ENCODE measurements around the gene VKORC1.

VKORC1 gene

DNA sequence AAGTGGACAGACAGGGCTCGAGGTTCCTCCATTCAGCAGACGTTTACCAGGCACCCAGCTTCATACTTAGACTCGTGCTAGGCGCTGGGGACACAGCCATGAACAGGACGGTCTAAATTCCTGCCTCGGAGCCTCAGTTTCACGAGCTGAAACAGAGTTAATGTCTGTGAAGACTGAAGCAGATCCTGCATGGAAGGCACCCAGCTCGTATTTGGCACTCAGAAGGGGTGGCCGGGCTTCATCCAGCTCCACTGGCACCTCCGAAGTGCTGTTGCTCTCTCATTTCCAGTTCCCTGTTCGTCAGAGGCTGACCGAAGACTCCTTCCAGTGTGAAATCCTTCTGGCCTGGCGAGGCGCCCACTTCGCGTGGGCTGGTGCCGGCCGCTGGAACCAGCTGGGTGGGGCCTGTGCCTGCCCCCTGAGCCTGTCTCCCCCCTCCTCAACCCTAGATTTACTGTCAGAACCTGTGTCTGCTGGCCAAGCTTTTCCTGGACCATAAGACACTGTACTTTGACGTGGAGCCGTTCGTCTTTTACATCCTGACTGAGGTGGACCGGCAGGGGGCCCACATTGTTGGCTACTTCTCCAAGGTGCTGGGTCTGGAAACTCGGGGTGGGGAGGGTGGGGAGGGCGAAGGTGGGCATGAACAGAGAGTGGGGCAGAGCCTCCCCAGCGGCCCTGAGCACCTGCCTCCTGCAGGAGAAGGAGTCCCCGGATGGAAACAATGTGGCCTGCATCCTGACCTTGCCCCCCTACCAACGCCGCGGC, 35.2 kb upstream of the VKORC1 start:
- no peak for DNase-seq

DNA sequence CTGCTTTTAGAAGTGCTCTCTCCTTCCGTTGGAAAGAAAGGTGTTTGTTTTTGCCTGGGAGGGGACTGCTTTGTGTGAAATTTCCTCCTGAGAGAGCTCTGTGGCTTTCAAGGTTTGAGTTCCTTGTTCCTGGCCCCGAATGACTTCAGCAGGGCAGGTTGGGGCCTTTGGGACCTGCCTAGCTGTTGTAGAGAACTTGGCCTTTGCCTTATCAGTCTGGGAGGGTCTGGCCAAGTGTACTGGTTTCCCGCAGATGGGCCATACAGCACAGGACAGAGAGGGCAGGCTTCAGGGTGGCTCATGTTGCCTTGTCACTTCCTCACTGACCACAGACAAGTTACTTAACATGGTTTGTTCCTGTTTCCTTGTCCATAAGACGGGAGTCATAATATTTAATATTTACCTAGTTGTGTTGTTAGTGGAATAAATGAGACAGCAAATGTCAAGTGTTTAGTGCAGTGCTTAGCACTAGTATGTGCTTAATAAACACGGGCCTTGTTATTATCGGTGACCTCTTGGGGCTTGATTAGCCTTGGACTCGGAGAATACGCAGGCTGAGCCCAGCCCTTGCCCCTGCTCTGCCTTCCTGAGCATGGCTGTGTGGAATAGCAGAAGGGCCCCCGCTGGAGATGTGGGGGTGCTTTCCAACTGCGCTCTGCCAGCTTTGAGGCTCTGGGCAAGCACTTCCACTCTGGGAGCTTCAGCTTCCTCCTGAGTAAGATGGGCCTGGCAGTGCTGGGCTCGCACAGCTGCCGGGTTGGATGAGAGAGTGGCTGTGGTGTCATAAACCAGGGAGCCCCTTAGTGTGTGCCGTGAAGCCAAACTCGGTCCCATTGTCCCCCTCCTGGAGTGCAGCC, 34.3 kb upstream of the VKORC1 start:
- DNase-seq, result peak; percentile 58 to 67

DNA sequence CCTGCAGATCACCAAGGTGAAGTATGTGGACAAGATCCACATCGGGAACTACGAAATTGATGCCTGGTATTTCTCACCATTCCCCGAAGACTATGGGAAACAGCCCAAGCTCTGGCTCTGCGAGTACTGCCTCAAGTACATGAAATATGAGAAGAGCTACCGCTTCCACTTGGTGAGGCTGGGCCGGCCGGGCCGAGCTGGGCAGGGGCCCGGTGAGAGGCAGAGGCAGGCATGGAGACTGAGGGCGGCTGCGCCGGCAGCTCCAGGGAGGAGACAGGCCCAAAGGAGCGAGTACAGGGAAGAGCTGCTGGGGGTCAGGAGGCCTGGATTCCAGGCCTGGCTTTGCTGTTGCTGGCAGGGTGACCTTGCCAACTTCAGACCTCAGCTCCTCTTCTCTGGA, 32.6 kb upstream of the VKORC1 start:
- DNase-seq, result no peak

DNA sequence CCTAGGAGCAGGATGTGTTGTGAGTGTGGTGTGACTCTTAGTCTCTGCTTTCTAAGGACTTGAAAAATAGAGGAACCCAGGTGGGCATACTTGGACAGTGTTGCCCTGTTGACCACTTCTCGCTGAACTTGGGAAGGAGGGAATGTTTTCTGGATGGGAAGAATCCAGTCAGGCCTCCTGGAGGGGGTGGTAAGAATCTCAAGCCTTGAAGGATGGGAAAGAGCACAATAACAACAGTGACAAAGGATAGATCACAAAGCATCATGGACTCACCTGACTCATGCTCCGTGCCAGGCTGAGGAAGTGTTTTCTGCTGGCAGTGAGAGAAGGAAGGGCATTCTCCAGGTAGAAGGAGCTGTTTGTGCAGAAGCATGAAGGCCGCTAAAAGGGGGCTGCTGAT, 31.2 kb upstream of the VKORC1 start:
- no peak for DNase-seq

DNA sequence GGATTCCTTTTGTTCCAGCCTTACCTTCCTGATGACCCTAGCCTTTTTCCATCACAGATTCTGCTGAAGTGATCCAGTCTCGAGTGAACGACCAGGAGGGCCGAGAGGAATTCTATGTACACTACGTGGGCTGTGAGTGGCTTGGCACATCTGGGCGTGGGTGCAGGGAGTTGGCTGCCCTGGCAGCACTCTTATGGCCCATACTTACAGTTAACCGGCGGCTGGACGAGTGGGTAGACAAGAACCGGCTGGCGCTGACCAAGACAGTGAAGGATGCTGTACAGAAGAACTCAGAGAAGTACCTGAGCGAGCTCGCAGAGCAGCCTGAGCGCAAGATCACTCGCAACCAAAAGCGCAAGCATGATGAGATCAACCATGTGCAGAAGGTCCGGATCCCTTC, 25.5 kb upstream of the VKORC1 start:
- DNase-seq, result no peak

DNA sequence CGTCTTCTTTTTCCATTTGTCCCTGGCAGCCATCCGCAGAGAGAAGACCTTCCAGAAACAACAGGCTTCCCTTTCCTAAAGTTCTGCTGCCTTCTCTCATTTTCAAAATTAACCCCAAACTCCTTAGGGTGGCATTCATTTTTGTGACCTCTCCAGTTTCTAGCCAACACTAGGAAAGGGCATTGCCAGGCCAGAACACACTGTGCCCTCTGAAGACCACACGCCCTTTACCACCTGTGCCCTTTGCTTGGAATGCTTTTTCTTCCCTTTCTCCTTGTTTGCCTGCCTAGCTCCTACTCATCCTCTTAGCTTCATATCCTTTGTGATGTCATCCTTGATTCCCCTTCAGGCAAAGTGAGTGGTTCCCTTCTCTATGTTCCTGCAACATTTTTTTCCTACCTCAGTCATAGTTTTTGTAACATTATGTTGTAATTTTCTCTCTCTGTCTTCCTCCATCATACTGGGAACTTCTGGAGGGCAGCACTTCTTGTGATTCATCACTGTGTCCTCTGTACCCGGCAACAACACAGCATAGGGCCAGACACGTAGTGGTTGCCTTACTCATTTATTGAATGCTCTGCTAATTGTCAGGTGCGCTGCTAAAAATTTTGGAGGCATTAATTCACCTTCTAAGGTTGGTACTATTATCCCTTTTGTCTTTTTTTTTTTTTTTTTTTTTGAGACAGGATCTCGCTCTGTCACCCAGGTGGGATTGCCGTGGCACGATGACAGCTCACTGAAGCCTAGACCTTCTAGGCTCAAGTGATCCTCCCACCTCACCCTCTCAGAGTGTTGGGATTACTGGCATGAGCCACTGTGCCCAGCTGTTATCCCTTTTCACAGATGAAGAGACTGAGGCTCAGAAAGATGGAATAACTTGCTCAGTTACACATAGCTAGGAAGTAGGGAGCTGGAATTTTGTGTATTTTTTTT, 23.9 kb upstream of the VKORC1 start:
- DNase-seq, result no peak

DNA sequence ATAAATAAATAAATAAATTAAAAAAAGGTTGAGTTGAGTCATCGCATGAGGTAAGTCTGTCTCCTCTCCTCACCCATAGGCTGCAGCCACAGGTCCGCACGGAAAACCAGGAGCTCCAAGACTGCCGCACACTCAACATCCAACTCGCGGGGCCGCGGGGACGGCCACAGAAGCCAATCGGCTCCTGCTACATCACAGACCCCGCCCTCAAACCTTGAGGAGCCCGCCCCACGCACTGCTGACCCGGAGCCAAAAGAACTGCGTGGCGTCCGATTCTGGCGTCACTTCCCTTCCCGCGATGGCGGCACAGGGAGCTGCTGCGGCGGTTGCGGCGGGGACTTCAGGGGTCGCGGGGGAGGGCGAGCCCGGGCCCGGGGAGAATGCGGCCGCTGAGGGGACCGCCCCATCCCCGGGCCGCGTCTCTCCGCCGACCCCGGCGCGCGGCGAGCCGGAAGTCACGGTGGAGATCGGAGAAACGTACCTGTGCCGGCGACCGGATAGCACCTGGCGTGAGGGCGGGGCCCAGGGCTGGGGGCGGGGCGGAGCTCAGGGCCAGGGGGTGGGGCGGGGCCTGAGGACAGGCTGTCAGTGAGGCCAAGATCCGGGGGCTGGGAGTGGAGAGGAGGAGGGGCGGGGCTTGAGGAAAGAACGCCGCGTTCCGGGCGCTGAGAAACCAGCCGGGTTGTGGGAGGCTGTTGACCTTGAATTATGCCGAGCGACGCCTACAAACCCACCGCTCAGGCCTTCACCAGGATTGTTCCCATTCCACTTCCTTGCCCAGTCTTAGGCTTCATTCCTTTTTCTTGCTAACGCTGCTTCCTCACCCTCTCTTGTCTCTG, 23.0 kb upstream of the VKORC1 start, which contains the start of gene KAT8:
Gene KAT8, plus strand, starts transcription at position 281 of the 839 bp plus-strand sequence. Its CDS starts 18 bp downstream, at position 299.
- peak; percentile 86 to 90 for DNase-seq

DNA sequence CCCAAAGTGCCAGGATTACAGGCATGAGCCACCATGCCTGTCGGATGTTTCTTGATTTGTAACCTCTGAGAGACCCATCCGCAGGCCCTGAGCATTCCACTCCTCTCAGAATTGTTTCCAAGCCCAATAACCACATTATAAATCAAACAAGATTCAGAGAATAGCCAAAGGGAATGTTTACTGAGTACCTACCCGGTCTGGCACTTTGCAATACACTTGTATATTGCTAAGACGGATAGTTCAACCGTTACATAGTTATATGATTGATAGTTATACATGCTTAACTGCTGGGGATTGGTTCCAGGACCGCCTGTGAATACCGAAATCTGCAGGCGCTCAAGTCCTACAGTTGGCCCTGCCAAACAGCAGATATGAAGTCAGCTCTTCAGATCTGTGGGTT, 19.9 kb upstream of the VKORC1 start:
- no peak for DNase-seq

DNA sequence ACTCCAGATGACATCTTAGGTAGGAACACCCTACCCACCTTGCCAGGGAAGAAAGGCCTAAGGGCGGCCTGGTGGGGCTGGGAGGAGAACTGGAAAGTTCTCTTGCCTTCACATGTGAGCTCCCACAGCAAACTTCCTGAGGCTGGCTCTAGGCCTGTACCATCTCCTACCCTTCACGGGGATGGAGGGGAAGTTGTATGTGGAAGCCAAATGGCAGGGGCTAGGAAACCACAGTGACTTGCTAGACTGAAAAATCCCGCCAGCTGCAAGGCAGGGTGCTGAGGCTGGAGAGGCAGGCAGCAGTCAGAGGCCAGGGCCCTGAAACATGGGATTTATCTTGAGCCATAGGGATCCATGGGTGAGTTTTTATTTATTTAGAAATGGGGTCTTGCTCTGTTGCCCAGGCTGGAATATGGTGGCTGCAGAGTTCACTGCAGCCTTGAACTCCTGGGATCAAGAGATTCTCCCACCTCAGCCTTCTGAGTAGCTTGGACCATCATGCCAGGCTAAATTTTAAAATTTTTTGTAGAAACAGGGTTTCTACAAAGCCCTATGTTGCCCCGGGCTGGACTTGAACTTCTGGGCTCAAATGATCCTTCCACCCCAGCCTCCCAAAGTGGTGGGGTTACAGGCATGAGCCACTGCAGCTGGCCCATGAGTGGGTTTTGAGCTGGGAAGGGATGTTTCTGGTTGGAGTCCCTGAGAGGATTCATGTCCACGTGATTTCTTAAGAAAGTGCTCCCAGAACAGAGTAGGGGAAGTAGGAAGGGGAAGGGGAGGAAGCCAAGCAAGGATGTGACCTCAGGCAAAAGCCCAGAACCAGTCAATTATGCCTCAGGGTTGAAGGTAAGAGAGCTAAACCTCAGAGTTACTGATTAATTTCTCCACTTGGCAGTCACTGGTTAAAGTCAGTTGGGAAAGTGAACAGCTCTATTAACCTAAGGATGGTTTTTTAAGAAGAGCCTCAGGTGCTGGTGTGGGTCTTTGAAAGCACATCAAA, 18.8 kb upstream of the VKORC1 start:
- DNase-seq, result peak; percentile 34 to 39

DNA sequence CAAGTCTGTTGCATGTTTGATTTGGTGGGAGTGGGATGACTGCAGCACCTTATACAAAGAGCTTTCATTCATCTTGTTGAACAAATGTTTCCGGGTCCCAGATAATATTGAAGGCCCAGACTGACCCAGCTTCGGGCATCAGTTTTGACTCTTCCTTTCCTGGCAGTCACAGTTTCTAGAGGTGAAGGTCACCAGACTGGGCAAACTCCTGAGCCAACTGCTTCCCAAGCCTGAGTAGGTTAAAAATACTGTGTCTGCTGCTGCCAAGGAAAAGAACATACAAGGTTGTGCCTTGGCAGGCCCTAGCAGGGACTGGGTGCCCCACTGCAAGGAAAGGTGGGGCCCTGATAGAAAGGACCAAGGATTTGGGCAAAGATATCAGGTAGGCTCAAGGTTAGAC, 18.1 kb upstream of the VKORC1 start:
- DNase-seq, result no peak

DNA sequence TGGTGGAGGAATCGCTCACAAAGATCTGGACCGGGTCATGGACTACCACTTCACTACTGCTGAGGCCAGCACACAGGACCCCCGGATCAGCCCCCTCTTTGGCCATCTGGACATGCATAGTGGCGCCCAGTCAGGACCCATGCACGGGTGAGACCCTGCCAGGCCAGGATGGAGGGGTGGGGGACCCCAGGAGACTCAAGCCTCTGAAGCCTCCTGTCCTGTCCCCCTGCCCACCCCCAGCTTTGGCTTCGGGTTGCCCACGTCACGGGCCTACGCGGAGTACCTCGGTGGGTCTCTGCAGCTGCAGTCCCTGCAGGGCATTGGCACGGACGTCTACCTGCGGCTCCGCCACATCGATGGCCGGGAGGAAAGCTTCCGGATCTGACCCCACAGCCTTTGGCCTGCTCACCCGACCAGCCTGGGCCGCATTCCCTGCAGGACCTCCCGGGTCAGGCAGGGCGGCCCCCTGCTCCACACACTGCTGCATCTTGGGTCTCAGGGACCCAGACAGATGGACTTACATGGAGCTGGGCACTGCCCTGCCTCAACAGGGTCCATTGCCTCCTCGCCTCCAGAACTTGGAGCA, 17.4 kb upstream of the VKORC1 start:
- DNase-seq, result no peak

DNA sequence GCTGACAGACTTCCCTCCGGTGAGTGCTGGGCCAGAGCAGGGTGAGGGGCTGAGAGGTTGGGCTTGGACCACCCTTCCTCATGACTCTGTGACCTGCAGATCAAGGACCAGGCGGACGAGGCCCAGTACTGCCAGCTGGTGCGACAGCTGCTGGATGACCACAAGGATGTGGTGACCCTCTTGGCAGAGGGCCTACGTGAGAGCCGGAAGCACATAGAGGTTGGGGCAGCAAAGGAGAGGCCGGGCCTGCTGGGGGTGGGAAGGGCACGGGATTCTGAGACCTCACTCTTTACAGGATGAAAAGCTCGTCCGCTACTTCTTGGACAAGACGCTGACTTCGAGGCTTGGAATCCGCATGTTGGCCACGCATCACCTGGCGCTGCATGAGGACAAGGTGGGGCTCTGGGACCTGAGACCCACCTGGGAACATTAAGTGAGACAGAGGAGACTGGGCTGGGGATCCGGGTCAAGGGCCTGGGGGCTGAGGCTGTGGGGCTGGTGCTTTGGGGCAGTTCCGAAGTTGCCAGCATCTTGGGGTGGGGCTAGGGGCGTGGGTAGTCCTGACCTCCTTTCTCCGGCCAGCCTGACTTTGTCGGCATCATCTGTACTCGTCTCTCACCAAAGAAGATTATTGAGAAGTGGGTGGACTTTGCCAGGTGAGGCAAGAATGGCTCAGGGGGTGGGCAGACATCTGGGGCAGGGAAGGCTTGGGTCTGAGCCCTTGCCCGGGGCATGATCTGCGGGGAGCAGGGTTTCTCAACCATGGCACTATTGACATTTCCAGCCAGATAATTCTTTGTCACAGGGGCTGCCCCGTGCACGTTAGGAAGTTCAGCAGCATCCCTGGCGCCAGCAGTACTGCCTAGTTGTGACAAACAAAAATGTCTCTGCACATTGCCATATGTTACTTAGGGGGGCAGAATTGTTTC, 15.8 kb upstream of the VKORC1 start:
- DNase-seq, result no peak

DNA sequence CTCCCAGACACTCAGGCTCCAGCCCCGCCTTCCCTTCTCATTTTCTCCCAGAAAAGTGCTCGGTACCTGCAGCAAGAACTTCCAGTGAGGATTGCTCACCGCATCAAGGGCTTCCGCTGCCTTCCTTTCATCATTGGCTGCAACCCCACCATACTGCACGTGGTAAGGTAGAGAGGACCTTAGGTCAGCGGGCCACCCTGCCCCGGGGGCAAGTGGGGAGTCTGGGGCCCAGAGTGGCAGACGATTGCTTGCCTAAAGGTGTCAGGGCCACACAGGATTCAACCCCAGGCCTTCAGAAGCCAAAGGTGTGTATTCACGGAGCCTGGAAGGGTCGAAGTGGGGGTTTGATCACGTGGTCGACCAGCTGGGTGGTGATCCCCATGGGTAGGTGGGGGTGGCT, 15.0 kb upstream of the VKORC1 start:
- no peak for DNase-seq

DNA sequence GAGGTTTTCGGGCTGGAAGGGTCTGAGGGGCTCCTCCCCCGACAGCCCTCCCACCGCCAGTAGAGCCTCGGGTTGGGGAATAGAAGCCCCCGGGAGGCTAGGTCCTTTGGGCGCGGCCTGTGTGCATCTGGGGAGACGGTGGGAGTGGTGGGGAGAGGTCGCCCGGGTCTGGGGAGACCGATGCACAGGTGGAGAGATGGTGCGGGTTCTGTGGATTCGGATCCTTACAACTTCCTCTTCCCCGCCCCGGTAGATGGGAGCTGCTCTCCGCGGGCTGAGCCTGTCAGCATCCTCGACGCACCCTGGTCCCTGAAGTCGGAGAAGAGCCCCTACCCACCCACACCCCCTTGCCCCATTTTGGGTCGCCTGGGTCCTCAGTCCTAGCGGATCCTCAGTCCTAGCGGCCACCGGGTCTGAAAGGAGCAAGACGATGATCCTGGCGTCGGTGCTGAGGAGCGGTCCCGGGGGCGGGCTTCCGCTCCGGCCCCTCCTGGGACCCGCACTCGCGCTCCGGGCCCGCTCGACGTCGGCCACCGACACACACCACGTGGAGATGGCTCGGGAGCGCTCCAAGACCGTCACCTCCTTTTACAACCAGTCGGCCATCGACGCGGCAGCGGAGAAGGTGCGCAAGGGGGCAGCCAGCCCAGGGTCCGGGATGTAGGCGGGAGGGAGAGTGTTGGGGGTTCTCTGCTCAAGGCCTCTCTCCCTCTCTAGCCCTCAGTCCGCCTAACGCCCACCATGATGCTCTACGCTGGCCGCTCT, 14.4 kb upstream of the VKORC1 start:
- DNase-seq, result no peak

DNA sequence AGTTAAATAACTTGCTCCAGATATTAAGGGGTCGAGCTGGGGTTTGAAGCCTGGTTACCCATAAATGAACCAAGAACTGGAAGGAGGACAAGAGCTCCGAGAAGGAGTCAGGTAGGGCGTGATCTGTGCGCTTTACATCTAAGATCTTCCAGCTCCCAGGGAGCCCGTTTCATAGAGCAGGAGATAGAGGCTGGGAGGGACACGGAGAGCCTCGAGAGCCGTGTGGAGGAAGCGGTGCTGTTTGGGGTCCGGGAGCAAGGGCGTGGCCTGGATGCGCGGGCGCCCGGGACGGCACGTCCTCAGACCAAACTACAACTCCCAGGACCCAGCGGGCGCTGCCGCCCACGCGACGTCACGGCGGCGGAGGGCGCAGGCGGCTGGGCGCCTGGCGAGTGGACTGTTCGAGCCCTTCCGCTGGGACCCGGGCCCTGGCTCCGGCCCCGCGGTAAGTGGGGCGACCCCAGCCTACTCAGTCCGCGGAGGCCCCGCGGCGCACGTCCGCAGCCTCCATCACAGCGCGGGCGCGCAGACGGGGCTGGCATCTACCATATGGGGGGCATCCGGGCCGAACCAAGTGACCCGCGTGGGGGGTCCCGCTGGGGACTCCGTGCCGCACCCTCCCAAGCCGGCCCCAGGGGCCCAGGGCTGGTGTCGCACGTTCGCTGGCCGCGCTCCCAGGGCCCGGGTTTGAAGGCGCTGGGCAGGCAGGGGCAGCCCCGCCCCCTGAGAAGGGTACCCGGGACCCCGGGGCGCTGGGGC, 13.6 kb upstream of the VKORC1 start, which contains the start of gene BCKDK:
Gene BCKDK, plus strand, starts transcription at position 352 of the 759 bp plus-strand sequence. CDS start 838 bp downstream, outside the sequence.
- DNase-seq, result peak; percentile 45 to 57

DNA sequence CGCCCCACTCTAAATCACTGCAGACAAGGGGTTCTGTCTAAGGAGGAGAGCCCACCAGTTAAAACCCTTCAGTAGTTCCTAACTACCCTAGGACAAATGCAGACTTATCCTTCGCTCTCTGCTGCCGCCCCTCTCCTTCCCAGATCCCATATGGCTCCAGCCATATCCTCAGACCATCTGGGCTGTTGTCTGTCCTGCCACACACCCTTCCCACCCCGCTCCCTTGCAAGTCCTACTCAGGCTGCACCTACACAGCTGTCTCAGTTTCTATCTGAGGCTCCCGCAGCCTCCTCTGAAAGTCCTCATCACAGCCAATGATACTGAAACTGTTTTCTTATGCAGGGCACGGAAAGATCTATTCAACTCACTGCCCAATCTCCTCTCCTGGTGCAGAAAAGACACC, 12.9 kb upstream of the VKORC1 start:
- no peak for DNase-seq
